ENCODE measurements around the gene CCDC63.

The CCDC63 gene

GRCh38 chr12:110923192-110923591 is 76.4 kb downstream of the CCDC63 start:
- no peak for TF ChIP-seq CTCF (IDR thresholded peaks at IDR 0.05; ENCODE audit: insufficient read depth, low read depth, low read length, missing control alignments)
- no peak for DNase-seq (ENCODE audit: low read depth)
- no peak overlapping the region for H3K4me3 ChIP-seq (ENCODE audit: low read depth, low read length)

- TF ChIP-seq CTCF (IDR thresholded peaks at IDR 0.05; ENCODE audit: insufficient read depth, low read depth, low read length, missing control alignments), result no peak
- H3K4me3 ChIP-seq (ENCODE audit: low read depth, low read length), result no peak overlapping the region
- DNase-seq (ENCODE audit: low read depth), result no peak
Measured at GRCh38 chr12:110923692-110924334, 77.0 kb downstream of the CCDC63 start.

- H3K4me3 ChIP-seq (ENCODE audit: low read depth, low read length), result no peak overlapping the region
- no peak for TF ChIP-seq CTCF (IDR thresholded peaks at IDR 0.05; ENCODE audit: insufficient read depth, low read depth, low read length, missing control alignments)
- DNase-seq (ENCODE audit: low read depth), result no peak
Measured at GRCh38 chr12:110927546-110927945, 80.8 kb downstream of the CCDC63 start.

- no peak for DNase-seq (ENCODE audit: low read depth)
- H3K4me3 ChIP-seq (ENCODE audit: low read depth, low read length), result no peak overlapping the region
- no peak for TF ChIP-seq CTCF (IDR thresholded peaks at IDR 0.05; ENCODE audit: insufficient read depth, low read depth, low read length, missing control alignments)
Measured at GRCh38 chr12:110928700-110929099, 81.9 kb downstream of the CCDC63 start.

- TF ChIP-seq CTCF (IDR thresholded peaks at IDR 0.05; ENCODE audit: insufficient read depth, low read depth, low read length, missing control alignments), result no peak
- DNase-seq (ENCODE audit: low read depth), result no peak
- no peak overlapping the region for H3K4me3 ChIP-seq (ENCODE audit: low read depth, low read length)
Measured at GRCh38 chr12:110929818-110930217, 83.0 kb downstream of the CCDC63 start.

GRCh38 chr12:110930348-110931314 is 83.8 kb downstream of the CCDC63 start:
- TF ChIP-seq CTCF (IDR thresholded peaks at IDR 0.05; ENCODE audit: insufficient read depth, low read depth, low read length, missing control alignments), result no peak
- H3K4me3 ChIP-seq (ENCODE audit: low read depth, low read length), result no peak overlapping the region
- no peak for DNase-seq (ENCODE audit: low read depth)
